K562 (cell line): Measurements from ENCODE around the gene SMIM12. TPM values are rescaled to one million over a fixed set of nuclear protein-coding genes. Genes with fewer than 3 reads are reported as not detected.

ENCODE experiments used
- ASH1L ChIP-seq: fragments of 450-650 bp; IDR thresholded peaks from 2 replicates; pipeline ENCODE4 v1.6.1; 2018; ENCODE audit warnings: borderline replicate concordance, mild to moderate bottlenecking, low read depth; ENCODE audit not compliant: partially characterized antibody
- BRD4 ChIP-seq: fragments of 200-600 bp; sonication (generic); IDR thresholded peaks from 2 replicates; pipeline ENCODE4 v1.6.1; 2017; ENCODE audit warnings: inconsistent platforms
- DIDO1 ChIP-seq: fragments of 450-650 bp; IDR thresholded peaks from 2 replicates; pipeline ENCODE4 v1.6.1; 2016; ENCODE audit warnings: low read depth, missing biosample characterization, missing genetic modification characterization
- FOXM1 ChIP-seq, 2 experiments: fragments of 450-650 bp in 1 of 2; sonication (generic) in 1 of 2; formaldehyde crosslinking in 1 of 2; IDR thresholded peaks; 2 replicates each; pipeline versions ENCODE4 v1.6.1 to v1.9.0; 2017 to 2022; ENCODE audit warnings: low read depth in 2 of 2, mild to moderate bottlenecking in 2 of 2, missing genetic modification reagents in 1 of 2, moderate library complexity in 1 of 2
- GABPB1 ChIP-seq: sonication (generic); formaldehyde crosslinking; IDR thresholded peaks from 2 replicates; pipeline ENCODE4 v1.8.0; 2022; ENCODE audit warnings: mild to moderate bottlenecking, missing genetic modification reagents
- NFIC ChIP-seq: fragments of 450-650 bp; IDR thresholded peaks from 2 replicates; pipeline ENCODE4 v1.6.1; 2017; ENCODE audit warnings: mild to moderate bottlenecking, inconsistent platforms
- POLR2A ChIP-seq: fragments of 450-650 bp; conservative IDR thresholded peaks from 2 replicates; pipeline ENCODE4 v1.6.1; 2016
- POU5F1 ChIP-seq: fragments of 150-350 bp; IDR thresholded peaks from 2 replicates; pipeline ENCODE4 v1.6.1; 2014; ENCODE audit warnings: borderline replicate concordance, low read length, low read depth, mild to moderate bottlenecking; ENCODE audit not compliant: partially characterized antibody
- XRCC4 ChIP-seq: IDR thresholded peaks from one replicate; pipeline ENCODE4 v1.6.1; 2011; ENCODE audit not compliant: insufficient read depth, insufficient read length; ENCODE audit errors: extremely low read depth
- ZNF175 ChIP-seq: fragments of 200-800 bp; sonication (Bioruptor generic); IDR thresholded peaks from 2 replicates; pipeline ENCODE4 v1.6.1; 2016; ENCODE audit warnings: low read depth, mild to moderate bottlenecking, missing genetic modification characterization, missing compliant biosample characterization
- ZNF75A ChIP-seq: fragments of 450-650 bp; formaldehyde crosslinking; IDR thresholded peaks from 2 replicates; pipeline ENCODE4 v1.4.0; 2020; ENCODE audit warnings: mild to moderate bottlenecking
- ZZZ3 ChIP-seq: fragments of 450-650 bp; IDR thresholded peaks from 2 replicates; pipeline ENCODE4 v1.6.1; 2016; ENCODE audit warnings: antibody characterized with exemption, mild to moderate bottlenecking, moderate library complexity
- polyA plus RNA-seq, 8 experiments: library from polyadenylated mRNA; depleted of rRNA in 4 of 8; stranded (reverse) in 5 of 8; unstranded in 3 of 8; fragments of >200 nt; fragmentation: Nextera tagmentation in 2 of 8; fragmentation: Illumina TruSeq in 1 of 8; extraction: Ambion mirVana in 2 of 8; extraction: Trizol in 1 of 8; gene quantifications; 2 replicates each; pipeline versions ENCODE4 v1.2.1 to v1.2.3, GENCODE V29; 2011 to 2014; ENCODE audit warnings: inconsistent platforms in 1 of 8, missing spikeins in 1 of 8
- total RNA-seq, 7 experiments: library from RNA; depleted of rRNA in 6 of 7; stranded (reverse); fragments of >200 nt in 6 of 7; fragmentation: Illumina TruSeq in 2 of 7; extraction: Trizol in 2 of 7; gene quantifications; 2 replicates each; pipeline versions ENCODE4 v1.2.1 to v1.2.3, GENCODE V29; 2011 to 2021; ENCODE audit warnings: low replicate concordance in 1 of 7
- TF ChIP-seq, protein P1 (sequence below): sonication (generic); formaldehyde crosslinking; IDR thresholded peaks from 2 replicates; pipeline ENCODE4 v1.8.0; 2023; ENCODE audit warnings: mild to moderate bottlenecking, missing genetic modification reagents
- TF ChIP-seq, protein P2 (sequence below): fragments of 250-450 bp; sonication (Bioruptor Pico); IDR thresholded peaks from 2 replicates; pipeline ENCODE4 v1.4.0; 2020; ENCODE audit warnings: mild to moderate bottlenecking, moderate library complexity
- TF ChIP-seq, protein P3 (sequence below): fragments of 200-800 bp; sonication (Bioruptor generic); IDR thresholded peaks from 2 replicates; pipeline ENCODE4 v1.6.1; 2017; ENCODE audit warnings: missing genetic modification characterization, missing compliant biosample characterization

SMIM12 gene
- total and polyA plus RNA-seq, 9 of the 15 experiments (the other 6 are each of a cell fraction or from before 2014, with no cell fraction given): 51.7 to 112 (median 63.9) TPM

DNA sequence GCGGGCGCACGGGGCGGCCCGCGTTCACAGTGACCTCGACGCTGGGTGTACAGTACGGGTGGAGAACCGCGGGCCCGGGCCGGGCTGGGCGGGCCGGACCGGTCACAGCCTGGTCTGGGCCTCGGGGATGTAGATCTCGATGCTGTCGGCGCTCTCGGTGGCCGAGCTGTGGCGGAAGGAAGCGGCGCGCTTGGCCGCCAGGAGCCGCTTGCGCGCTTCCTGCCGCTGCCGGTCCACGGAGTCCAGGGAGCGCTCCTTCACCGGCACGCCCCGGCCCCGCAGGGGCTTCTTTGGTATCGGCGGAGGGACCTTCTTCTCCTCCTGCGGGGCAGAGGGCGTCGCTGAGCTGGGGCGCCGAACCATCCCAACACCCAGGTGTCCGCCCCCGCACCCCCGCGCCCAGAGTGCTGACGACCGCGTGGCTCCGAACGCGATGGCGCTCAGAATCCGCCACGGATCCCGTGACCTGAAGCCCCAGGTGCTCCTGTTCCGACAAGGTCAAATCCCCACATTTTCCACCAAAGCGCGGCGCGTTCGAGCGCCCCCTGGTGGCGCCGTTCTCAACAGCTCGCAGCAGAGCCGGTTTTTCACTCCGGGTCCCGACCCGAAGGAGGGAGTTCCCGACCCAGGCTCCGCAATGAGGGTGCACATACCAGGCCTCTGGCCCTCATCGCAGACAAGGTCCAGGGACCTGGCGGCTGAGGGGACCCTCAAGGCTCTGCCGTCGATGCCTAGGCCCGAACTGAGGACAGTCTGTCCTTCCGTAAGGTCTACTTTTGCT, 6.6 kb upstream of the SMIM12 start (continued):
- TF ChIP-seq, protein P1, sequence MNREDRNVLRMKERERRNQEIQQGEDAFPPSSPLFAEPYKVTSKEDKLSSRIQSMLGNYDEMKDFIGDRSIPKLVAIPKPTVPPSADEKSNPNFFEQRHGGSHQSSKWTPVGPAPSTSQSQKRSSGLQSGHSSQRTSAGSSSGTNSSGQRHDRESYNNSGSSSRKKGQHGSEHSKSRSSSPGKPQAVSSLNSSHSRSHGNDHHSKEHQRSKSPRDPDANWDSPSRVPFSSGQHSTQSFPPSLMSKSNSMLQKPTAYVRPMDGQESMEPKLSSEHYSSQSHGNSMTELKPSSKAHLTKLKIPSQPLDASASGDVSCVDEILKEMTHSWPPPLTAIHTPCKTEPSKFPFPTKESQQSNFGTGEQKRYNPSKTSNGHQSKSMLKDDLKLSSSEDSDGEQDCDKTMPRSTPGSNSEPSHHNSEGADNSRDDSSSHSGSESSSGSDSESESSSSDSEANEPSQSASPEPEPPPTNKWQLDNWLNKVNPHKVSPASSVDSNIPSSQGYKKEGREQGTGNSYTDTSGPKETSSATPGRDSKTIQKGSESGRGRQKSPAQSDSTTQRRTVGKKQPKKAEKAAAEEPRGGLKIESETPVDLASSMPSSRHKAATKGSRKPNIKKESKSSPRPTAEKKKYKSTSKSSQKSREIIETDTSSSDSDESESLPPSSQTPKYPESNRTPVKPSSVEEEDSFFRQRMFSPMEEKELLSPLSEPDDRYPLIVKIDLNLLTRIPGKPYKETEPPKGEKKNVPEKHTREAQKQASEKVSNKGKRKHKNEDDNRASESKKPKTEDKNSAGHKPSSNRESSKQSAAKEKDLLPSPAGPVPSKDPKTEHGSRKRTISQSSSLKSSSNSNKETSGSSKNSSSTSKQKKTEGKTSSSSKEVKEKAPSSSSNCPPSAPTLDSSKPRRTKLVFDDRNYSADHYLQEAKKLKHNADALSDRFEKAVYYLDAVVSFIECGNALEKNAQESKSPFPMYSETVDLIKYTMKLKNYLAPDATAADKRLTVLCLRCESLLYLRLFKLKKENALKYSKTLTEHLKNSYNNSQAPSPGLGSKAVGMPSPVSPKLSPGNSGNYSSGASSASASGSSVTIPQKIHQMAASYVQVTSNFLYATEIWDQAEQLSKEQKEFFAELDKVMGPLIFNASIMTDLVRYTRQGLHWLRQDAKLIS (CRISPR knock-in tag): no peak
- TF ChIP-seq FOXM1 (IDR thresholded peaks at IDR 0.05; ENCODE audit: low read depth) (no peak), FOXM1 (CRISPR knock-in tag; IDR thresholded peaks at IDR 0.05; ENCODE audit: low read depth) (no peak), GABPB1 (CRISPR knock-in tag) (peak; percentile 30; the same call in 1 of the 2 replicates), ZNF75A (CRISPR knock-in tag) (no peak), POLR2A (0 out of 2 replicates have a peak, but pooled peaks have one; percentile 39), ZNF175 (CRISPR knock-in tag) (no peak), DIDO1 (tag) (no peak), XRCC4 (no peak), POU5F1 (peak; percentile 38), ASH1L (no peak), ZZZ3 (no peak), BRD4 (no peak), NFIC (no peak)
- TF ChIP-seq, protein P2, sequence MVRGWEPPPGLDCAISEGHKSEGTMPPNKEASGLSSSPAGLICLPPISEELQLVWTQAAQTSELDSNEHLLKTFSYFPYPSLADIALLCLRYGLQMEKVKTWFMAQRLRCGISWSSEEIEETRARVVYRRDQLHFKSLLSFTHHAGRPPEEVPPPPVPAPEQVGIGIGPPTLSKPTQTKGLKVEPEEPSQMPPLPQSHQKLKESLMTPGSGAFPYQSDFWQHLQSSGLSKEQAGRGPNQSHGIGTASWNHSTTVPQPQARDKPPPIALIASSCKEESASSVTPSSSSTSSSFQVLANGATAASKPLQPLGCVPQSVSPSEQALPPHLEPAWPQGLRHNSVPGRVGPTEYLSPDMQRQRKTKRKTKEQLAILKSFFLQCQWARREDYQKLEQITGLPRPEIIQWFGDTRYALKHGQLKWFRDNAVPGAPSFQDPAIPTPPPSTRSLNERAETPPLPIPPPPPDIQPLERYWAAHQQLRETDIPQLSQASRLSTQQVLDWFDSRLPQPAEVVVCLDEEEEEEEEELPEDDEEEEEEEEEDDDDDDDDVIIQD (CRISPR knock-in tag): no peak
- TF ChIP-seq, protein P3, sequence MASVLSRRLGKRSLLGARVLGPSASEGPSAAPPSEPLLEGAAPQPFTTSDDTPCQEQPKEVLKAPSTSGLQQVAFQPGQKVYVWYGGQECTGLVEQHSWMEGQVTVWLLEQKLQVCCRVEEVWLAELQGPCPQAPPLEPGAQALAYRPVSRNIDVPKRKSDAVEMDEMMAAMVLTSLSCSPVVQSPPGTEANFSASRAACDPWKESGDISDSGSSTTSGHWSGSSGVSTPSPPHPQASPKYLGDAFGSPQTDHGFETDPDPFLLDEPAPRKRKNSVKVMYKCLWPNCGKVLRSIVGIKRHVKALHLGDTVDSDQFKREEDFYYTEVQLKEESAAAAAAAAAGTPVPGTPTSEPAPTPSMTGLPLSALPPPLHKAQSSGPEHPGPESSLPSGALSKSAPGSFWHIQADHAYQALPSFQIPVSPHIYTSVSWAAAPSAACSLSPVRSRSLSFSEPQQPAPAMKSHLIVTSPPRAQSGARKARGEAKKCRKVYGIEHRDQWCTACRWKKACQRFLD (CRISPR knock-in tag): no peak
